HepG2 (cell line): ENCODE data around the gene HSF2BP.

Experiments
- ARHGAP35 ChIP-seq: sonication (generic); formaldehyde crosslinking; IDR thresholded peaks from 2 replicates; pipeline ENCODE4 v1.9.0; 2022; ENCODE audit warnings: mild to moderate bottlenecking, inconsistent platforms, moderate library complexity, missing genetic modification reagents, borderline replicate concordance
- ARID3A ChIP-seq: IDR thresholded peaks from 2 replicates; pipeline ENCODE4 v1.6.1; 2012; ENCODE audit warnings: low read depth, low read length, improper control_type of control experiment
- ATF2 ChIP-seq: sonication (generic); formaldehyde crosslinking; IDR thresholded peaks from 2 replicates; pipeline ENCODE4 v1.4.0; 2020; ENCODE audit warnings: missing genetic modification reagents
- CTCF ChIP-seq: sonication (generic); formaldehyde crosslinking; IDR thresholded peaks from 2 replicates; pipeline ENCODE4 v1.5.0; 2020; ENCODE audit warnings: mild to moderate bottlenecking, missing genetic modification reagents, moderate library complexity
- MAFK ChIP-seq, 2 experiments: IDR thresholded peaks in 1 of 2; conservative IDR thresholded peaks in 1 of 2; 2 replicates each; pipeline ENCODE4 v1.6.1; 2011; ENCODE audit warnings: improper control_type of control experiment in 2 of 2, low read length in 2 of 2
- MAX ChIP-seq: IDR thresholded peaks from 2 replicates; pipeline ENCODE4 v1.6.1; 2012; ENCODE audit warnings: inconsistent platforms
- POLR2AphosphoS5 ChIP-seq: IDR thresholded peaks from 2 replicates; pipeline ENCODE4 v1.6.1; 2012; ENCODE audit warnings: low read depth, low read length
- PRMT3 ChIP-seq: sonication (generic); formaldehyde crosslinking; IDR thresholded peaks from 2 replicates; pipeline ENCODE4 v1.8.1; 2022; ENCODE audit warnings: low read depth, mild to moderate bottlenecking, moderate library complexity, missing genetic modification reagents, borderline replicate concordance
- RBFOX2 ChIP-seq: fragments of 200-400 bp; formaldehyde crosslinking; IDR thresholded peaks from 2 replicates; pipeline ENCODE4 v1.6.1; 2017; ENCODE audit warnings: low read depth, mild to moderate bottlenecking, low read length
- TBL1XR1 ChIP-seq: fragments of 150-350 bp; IDR thresholded peaks from 2 replicates; pipeline ENCODE4 v1.6.1; 2014; ENCODE audit warnings: borderline replicate concordance, low read length; ENCODE audit not compliant: partially characterized antibody
- UBTF ChIP-seq: sonication (generic); formaldehyde crosslinking; IDR thresholded peaks from 2 replicates; pipeline ENCODE4 v1.4.0; 2020; ENCODE audit warnings: mild to moderate bottlenecking, missing genetic modification reagents
- ZBTB20 ChIP-seq: sonication (generic); formaldehyde crosslinking; IDR thresholded peaks from 2 replicates; pipeline ENCODE4 v1.8.1; 2023; ENCODE audit warnings: missing genetic modification reagents, low read depth, mild to moderate bottlenecking, borderline replicate concordance
- ZNF577 ChIP-seq: sonication (generic); formaldehyde crosslinking; IDR thresholded peaks from 2 replicates; pipeline ENCODE4 v1.4.0; 2020; ENCODE audit warnings: mild to moderate bottlenecking, low read depth, missing genetic modification reagents, borderline replicate concordance
- ZNF672 ChIP-seq: sonication (generic); formaldehyde crosslinking; IDR thresholded peaks from 2 replicates; pipeline ENCODE4 v1.8.1; 2022; ENCODE audit warnings: missing genetic modification reagents

- TF ChIP-seq ZBTB20 (CRISPR knock-in tag) (no peak), ARID3A (no peak), CTCF (no peak), UBTF (CRISPR knock-in tag) (no peak), ZNF577 (CRISPR knock-in tag) (no peak), ARHGAP35 (CRISPR knock-in tag) (no peak), RBFOX2 (no peak), MAFK (conservative IDR thresholded peaks at IDR 0.05 in 1 of 2, IDR thresholded peaks at IDR 0.05 in 1 of 2; ENCODE audit: low read length in 2 of 2) (no peak), TBL1XR1 (no peak), ATF2 (CRISPR knock-in tag) (no peak), PRMT3 (CRISPR knock-in tag) (no peak), MAX (no peak), POLR2AphosphoS5 (no peak), ZNF672 (CRISPR knock-in tag) (no peak)
Observed at GRCh38 chr21:43663033-43663432, 3.7 kb upstream of the HSF2BP start.
